GM18498 (cell line): ENCODE measurements around the gene PDE10A.

Source experiments
- ATAC-seq: cut with Tn5 transposase; IDR thresholded peaks from one replicate; pipeline ENCODE4 v1.9.1; 2021; ENCODE audit warnings: mild to moderate bottlenecking, moderate library complexity; ENCODE audit not compliant: unreplicated experiment

Gene PDE10A

DNA sequence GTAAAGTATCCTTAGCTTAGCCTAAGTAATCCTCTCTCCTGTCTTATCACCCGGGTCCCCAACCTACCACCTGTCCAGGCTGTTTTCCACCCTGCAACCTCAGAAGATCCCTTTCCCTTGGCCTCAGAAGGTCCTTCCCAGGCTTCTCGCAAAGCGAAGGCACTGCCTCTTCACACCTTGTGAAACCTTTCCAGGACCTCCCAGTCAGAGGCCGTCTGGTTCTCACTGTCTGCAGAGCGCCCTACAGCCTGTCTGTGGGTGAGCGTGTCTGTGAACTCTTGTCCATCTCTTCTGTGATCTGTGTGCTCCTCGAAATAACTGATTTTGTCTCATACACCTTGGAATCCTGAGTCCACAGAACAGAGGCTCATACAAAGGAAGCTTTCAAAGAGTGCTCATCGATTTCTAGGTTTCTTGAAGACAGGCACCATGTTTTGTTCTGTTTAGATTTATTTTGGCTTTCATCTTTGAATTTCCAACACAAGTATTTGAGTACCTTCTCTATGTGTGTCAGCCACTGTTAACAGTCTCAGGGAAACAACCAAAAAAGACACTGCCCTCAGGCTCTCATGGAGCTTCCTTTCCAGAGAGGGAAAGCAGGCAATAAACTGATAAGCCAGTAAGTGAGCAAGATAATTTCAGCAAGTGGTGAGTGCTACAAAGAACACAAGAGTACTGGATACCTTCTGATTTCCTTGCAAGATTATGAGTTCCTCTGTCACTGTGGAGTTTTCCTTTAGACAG lies 6.3 kb downstream of the PDE10A start:
- ATAC-seq: no peak

DNA sequence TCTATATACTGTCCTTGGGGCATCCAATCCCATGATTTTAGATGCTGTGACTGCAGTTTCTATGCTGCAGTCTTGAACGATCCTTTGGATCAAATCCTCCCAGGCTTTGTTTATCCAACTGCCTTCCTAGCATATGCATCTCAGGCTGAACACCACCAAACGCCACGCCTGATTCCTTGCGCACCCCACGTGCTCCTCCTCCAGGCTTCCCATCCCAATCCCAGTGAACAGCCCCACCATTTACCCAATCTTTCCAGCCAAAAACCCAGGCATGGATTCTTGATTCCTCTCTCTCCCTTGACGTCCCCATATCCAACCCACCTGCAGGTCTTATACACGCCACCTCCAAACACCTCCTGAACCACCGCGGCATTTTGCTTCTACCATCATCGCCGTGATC lies 7.8 kb downstream of the PDE10A start:
- ATAC-seq: no peak

DNA sequence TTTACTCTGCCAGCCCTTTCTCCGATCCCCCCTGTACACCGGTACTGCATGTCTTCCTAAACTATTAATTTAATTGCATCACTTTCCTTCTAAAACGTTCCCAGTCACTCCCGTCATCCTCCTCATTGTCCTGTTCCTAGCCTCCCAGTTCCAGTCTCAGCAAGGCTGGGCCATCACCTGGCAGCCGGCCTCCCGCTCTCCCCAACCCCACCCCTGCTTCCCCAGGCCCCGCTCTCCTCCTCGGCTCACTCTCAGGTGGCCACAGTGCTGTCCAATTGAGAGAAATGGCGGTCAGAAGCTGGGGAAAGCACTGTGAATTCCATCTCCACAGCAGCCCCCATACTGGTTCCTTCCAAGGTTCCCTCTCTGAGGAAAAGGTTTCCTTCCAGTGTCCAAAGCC lies 8.9 kb downstream of the PDE10A start:
- no peak for ATAC-seq

DNA sequence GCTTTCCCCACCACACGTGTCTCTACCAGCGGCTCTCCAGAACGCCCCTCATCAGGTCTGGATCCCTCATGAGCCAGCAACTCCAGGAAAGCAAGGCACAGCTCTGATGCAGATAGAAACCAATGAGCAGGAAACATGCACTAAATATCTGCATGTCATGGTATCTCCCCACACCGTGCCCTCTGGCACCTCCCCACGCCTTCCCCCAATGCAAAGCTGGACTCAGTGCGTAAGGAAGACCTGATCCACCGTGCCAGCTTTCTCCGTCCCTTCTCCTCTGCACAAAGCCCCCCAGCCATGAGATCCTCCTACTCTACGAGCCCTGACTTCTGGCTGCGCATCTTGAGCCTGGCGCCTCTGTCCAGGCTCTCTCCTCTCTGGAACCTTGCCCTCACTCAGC lies 9.4 kb downstream of the PDE10A start:
- ATAC-seq: no peak

DNA sequence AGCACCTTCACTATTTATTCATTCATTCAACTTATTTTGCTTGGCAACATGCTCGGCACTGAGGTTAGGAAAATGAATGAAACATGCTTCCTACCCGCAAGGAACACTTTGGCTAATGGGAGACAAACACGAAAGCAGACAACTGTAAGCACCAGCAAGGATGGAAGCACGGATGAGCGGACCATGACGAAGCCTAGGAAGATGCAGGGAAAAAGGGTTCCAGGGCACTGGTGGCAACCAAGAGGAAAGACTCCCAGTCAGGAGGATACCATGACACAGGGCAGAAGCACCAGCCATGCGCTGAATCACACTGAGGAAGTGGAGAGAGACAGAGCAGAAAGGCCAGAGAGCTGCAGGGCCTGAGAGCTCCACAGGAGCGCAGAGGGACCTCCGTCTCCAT lies 9.8 kb downstream of the PDE10A start:
- ATAC-seq: no peak

DNA sequence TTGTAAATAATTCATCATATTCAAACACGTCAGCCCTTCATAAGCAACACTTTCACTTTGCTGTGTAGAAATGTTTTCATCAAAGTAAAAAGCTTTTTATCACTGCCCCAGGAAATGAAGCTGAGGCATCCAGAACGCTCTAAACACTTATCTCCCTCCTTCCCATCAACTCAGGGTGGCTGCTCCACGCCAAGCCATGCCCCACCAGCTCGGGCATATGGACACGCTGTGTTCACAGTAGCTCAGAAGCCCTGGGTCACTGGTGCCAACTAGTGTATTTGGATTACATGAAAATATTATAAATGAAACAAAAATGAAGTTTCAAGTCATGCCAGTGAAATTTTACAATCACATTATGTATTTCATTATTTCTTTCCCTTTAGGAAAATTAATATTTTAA lies 10.3 kb downstream of the PDE10A start:
- no peak for ATAC-seq

DNA sequence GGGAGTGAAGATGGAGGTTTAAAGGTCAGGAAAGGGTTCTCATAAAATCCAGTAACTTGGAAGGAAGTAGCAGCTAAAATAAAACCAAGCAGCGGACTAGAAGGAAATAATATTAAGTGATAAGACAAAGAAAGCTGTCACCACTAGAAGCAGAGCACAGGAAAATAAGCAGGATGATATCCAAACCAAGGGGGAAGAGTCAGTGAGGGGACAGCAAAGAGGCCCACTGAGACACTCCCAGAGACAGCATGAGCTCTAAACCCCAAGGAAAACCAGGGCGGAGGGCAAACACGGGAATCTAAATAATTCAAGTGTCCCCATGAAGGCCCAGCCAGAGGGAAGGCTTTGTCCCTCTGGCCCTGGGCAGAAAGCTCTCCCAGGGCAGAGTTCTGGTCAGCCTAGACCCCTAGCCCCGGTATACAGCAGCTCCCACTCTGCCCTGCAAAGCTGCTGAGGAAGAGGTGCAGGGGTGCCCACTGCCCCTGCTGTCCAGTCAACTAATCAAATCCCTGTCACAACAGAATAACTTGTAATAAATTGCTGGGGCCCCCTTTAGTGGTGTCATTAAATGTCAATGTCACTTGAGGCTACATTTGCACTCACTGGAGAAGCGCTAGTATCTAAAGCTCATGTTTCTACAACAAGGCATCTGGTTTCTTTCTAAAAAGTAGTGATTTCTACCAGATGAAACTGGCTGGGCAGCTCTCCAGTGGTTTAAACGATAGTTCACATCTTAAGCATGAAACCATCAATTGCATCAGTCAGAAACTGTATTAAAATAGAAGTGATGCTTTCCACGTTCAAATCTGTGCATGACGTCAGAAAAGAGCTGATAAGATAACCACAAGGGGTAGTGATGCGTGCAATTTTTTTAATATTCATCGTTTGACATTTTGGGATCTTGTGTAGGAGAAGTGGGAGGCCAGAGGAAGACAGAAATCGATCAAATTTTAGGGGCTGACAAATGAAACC lies 13.6 kb downstream of the PDE10A start:
- no peak for ATAC-seq

DNA sequence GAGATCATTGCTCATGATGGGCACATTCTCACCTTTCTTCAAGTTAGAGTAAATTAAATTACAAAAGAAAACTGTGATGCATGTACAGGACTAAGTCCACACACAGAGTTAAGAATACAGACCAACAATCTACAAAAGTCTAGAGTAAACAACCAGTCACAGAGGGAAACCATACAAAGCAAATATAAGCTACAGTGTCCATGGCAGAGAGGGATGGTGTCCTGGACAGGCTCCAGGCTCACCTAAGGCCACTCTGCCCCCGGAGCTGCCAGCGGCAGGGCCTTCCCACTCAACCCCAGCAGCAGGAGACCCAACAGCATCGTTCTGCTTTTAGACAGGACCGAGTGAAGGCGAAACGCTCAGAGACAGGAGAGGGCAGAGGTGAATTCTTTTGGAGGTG lies 16.0 kb downstream of the PDE10A start:
- ATAC-seq: no peak

DNA sequence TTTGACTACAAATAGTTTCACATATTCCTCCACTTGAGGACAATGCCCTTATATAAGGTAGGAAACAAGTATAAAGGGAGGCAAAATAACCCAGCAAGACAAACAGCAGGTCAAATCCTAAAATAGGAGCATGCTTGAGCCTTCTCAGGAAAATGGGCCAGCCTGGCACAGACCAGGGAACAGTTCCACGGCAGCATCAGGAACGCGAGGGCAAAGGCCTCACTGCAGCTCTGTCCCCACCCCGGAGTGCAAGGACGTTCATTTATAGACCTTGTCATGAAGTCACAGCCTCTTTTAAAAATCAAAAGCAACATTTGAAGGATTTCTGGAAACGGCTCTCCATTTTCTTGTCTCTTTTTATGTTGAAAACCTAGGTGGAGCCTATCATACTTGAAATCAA lies 17.1 kb downstream of the PDE10A start:
- ATAC-seq: no peak

DNA sequence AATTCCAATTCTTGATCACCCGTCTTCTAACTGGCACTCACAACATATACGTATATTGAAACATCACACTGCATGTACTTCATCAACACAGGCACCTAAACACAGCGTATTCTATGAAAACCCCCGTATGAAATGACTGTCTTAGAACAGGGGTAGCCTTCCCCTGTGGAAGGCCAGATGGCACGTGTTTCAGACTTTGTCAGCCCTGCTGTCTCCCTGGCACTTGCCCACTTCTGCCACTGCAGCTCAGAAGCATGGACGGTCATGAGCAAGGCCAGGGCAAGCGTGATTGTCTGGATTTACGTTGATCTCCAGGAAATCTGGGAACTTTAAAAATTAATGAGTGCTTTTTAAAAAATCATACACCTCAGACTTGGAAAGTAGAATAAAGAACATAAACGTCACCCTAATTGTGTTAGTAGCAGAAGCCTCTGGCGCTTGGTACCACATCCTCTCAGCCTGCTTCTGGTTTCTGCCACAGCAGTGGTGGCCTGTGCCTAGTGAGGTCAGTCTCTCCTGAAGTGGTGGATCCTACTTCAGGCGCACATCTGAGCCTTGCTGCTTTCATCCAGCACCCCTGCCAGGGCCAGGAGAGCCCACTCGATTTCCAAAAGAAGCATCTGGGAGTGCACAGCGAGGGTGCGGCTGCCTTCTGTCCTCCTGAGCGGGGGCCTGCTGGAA lies 18.3 kb downstream of the PDE10A start:
- no peak for ATAC-seq

DNA sequence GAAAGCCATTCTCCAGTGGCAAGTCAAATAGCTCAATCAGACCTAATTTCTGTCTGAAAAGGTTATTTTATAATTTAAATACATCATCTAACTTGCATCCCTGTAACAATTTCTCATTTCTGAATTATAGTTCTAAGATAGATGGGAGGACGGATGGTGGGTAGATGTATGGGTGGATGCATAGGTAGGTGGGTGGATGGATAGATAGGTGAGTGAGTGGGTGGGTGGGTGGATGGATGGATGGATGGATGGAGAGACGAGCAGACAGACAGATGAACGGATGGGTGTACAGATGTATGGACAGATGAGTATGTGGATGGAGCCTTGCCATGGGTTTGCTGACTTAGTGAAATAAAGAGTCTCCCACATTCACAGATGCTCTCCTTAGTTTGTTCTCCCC lies 20.0 kb downstream of the PDE10A start:
- ATAC-seq: no peak

DNA sequence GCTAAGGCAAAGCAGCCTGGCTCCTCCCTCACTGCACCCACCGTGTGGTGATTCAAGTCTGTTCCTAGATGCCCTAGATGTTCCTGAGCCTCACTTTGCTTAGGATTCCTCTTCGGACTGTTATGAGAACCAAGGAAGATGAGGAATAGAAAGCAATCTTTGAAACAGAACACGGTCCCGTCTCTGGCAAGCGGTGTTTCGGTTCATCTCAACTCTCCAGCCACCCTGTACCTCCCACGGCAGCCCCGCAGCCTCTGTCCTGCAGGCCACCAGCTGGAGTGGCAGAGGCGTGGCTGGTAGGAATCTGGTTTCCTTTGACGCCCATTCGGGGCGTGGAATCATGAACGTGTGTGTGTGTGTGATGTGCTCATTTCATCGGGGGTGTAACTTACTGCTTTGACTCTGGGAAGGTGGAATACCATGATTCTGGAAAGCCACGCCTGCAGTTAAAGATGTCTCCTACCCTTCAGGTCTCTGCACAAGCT lies 21.3 kb downstream of the PDE10A start:
- no peak for ATAC-seq

DNA sequence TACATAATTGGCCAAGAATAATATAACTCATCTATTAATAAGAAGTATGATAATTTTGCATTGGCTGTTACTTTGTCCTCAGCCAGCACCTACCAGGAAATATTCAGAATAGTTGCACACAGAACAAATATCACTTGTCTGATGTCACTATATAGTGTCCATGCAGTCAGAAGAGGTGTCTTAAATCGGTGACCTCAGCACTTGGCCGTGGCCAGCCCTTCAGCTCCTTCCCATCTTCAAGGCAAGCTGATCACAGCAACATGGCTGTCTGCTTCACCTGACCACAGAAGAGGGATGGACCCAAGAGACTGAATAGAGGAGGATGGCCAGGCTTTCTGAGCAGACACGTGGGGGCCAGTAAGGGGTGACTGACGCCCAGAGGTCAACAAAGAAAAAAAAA lies 22.2 kb downstream of the PDE10A start:
- no peak for ATAC-seq

DNA sequence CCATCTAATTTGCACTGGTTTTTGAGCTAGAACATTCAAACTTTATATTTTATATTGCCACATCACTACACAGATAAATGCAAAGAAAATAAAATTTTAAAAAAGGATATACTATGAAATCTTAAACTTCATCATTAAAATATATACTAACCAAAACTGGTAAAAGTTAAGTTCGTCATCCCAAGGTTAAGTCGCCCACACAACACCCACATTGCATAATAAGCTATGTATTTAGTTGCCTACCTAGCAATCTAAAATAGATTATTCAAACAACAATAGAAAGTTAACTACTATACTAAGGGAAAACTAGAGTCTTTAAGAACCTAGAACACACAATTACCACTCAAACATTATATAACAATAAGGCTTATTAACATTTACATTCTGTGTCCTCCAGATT lies 24.5 kb downstream of the PDE10A start:
- ATAC-seq: no peak

DNA sequence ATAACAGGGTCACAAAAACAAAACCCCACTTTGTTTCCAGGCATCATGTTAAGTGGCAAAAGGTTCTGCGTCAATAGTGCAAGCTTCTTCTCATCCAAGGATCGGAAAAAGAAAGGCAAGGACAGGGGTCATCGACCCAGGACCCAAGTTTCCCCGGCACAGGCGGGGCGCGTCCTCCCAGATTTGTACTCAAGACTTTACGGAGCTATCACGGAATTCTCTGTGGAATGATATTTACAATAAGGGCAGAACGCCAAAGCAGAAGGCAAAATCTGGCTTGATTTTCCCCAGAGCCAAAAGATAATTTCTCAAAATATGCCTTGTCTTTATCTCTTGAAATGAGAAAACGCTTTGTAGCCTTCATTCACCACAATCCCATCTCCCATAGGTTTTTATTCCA lies 25.5 kb downstream of the PDE10A start:
- ATAC-seq: no peak

DNA sequence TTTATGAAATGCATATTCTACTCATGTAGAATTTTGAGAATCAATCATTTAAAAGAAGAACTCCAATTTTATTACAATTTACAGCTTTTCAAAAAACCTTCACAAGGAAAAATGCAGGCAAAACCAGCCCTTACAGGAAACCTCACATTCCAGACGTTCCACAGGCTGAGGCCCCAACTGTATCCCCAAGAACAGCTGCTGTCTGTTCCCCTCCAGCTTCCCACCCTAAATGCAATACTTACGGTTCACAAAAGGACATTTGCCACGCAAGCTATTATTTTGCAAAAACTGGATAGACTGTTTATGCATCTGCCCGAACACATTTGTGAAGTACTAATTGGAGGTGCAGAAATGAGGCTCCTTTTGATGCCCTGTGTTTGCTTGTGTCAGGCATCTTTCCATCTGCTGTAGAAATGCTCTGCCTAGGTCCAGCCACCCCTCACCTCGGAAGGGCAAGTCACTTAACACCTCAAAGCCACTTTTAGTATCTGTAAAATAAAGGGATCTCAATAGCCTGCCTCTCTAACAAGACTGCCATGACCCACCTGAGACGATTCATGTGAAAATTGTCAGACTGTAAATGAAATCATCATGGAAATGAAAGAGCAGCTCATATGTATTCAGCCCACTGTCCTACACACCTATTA lies 26.5 kb downstream of the PDE10A start:
- ATAC-seq: no peak

DNA sequence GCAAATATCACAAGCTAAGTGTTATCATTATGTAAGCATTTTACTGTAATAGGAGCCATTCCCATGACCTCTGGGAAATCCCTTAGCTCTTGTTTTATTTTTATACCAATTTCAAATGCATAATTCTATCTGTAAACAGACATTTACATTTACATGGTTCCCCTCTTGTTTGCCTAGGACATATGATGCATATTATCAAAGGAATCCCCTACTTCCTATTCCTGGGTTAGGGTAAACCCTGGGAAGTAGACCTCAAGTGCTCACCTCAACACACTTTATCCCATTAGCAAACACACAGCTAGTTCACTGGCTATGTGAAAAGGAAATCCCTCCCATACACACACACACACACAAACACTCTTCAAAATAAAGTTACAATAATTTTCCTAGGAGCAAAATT lies 27.1 kb downstream of the PDE10A start:
- ATAC-seq: no peak

DNA sequence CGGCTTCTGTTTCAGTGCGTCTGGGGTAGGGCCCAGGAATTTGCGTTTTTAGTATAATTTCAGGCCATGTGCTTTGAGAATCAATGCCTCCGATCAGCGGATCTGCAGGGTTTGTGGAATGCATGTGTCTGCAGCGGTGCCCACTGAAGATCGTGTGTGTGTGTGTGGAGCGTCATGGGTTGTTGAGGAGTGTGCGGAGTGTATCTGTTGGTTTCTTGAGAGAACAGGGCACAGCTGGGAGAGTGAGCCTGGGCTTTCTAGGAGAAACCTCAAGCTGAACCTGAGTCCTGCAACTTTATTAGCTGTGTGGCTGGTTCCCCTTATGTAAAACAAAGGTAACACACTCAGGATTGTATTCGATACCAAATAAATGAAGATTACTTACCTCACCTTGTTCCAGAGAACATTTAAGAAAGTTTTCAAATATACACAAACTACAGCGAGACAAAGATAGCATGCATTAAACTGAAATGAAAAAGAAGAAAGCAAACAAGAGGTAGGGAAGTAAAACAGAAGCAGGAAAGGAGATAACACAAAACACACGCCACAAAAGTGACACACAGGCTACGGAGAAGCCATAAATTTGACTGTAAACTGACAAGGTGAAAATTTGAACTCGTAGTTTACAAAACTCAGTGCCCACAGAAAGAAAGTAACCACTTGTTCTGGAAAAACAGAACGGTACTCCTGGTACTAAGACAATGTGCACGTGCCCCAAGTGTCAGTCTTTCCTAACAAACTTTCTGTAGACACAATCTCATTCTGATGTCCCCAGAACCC lies 28.8 kb downstream of the PDE10A start:
- no peak for ATAC-seq

DNA sequence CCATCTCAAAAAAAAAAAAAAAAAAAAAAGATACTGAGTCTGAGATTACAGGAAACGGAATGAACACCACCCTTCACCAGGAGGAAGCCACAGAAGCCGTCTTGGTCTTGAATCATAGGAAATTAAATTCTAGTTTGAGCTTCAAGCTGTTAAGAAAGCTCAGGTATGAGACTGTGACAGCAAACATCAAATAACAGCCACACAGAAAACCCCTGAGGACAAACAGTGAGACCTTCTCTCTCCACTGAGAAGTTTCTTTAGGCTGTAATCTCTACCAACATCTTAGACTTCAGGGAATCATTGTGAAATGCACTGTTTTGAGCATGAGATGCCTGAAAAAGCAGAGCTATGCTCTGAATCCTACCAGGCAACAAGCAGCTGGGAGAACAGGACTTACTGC lies 30.8 kb downstream of the PDE10A start:
- ATAC-seq: no peak

DNA sequence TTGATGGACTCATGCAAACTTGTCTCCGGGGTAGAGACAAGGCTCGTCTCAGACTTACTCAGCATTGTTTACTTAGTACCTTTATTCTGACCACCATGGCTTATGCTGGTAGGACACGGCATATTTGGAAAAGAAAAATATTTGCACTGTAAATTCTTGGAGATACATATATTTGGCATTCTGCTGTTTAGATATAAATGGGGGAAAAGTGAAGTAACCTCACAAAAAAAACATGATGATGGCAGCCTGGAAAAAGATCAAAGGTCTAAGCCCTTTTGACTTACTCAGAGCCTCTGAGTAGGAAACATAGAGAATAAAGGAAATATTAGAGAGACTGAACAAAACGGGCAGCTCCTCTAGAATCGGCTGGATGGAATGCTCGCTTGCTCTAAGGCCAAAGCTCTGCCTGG lies 32.5 kb downstream of the PDE10A start:
- no peak for ATAC-seq
